Liver (tissue), 9 donors: ENCODE results near the gene SLC9A3. TPM values are rescaled to one million over a fixed set of nuclear protein-coding genes. Genes with fewer than 3 reads are reported as not detected.

Experiments used
- DNase-seq: peaks from one replicate; pipeline ENCODE4 v3.0.0-alpha.2; 2017; ENCODE audit warnings: low spot score
- H3K27ac ChIP-seq, 2 donors: one replicate each; pipeline ENCODE4 v1.7.0; 2013; ENCODE audit warnings: inconsistent platforms in 2 of 2, low read length in 2 of 2, control low read depth in 1 of 2, low read depth in 1 of 2, mild to moderate bottlenecking in 1 of 2
- H3K27me3 ChIP-seq, 4 donors: one replicate each; pipeline versions ENCODE4 v1.6.1 to v1.7.0; 2013; ENCODE audit warnings: low read length in 3 of 4, inconsistent platforms in 1 of 4, mild to moderate bottlenecking in 1 of 4, moderate library complexity in 1 of 4; ENCODE audit not compliant: control insufficient read depth in 4 of 4, insufficient read depth in 4 of 4
- H3K36me3 ChIP-seq, 4 donors: one replicate each; pipeline versions ENCODE4 v1.6.1 to v1.7.0; 2013; ENCODE audit warnings: low read length in 3 of 4, mild to moderate bottlenecking in 3 of 4, low read depth in 1 of 4, moderate library complexity in 1 of 4; ENCODE audit not compliant: control insufficient read depth in 4 of 4, insufficient read depth in 3 of 4
- H3K4me1 ChIP-seq, 4 donors: one replicate each; pipeline versions ENCODE4 v1.6.1 to v1.7.0; 2013; ENCODE audit warnings: low read length in 3 of 4, mild to moderate bottlenecking in 3 of 4, moderate library complexity in 1 of 4; ENCODE audit not compliant: control insufficient read depth in 4 of 4, insufficient read depth in 4 of 4
- H3K4me3 ChIP-seq, 3 donors: one replicate each; pipeline versions ENCODE4 v1.6.1 to v1.7.0; 2013; ENCODE audit warnings: low read length in 3 of 3, control low read depth in 1 of 3, low read depth in 1 of 3, mild to moderate bottlenecking in 1 of 3
- H3K9ac ChIP-seq, 2 donors: one replicate each; pipeline ENCODE4 v1.7.0; 2013; ENCODE audit warnings: low read length in 2 of 2, mild to moderate bottlenecking in 2 of 2, moderate library complexity in 2 of 2, control low read depth in 1 of 2, low read depth in 1 of 2
- H3K9me3 ChIP-seq, 4 donors: one replicate each; pipeline versions ENCODE4 v1.6.1 to v1.7.0; 2013; ENCODE audit warnings: low read length in 3 of 4; ENCODE audit not compliant: control insufficient read depth in 4 of 4
- ATF3 ChIP-seq: IDR thresholded peaks from 2 replicates; pipeline ENCODE4 v1.6.1; 2016; ENCODE audit warnings: antibody characterized with exemption
- CTCF ChIP-seq: fragments of 150-350 bp; IDR thresholded peaks from 2 replicates; pipeline ENCODE4 v1.5.1; 2017; ENCODE audit warnings: improper control_type of control experiment, low read depth, low read length; ENCODE audit not compliant: missing input control
- EGR1 ChIP-seq, 2 donors: IDR thresholded peaks; 2 replicates each; pipeline ENCODE4 v1.6.1; 2016 to 2018; ENCODE audit warnings: antibody characterized with exemption in 2 of 2, low read depth in 2 of 2
- FOXA1 ChIP-seq: IDR thresholded peaks from 2 replicates; pipeline ENCODE4 v1.6.1; 2016; ENCODE audit warnings: antibody characterized with exemption
- FOXA2 ChIP-seq: IDR thresholded peaks from 2 replicates; pipeline ENCODE4 v1.6.1; 2016; ENCODE audit warnings: antibody characterized with exemption
- GABPA ChIP-seq, 2 donors: IDR thresholded peaks in 1 of 2; conservative IDR thresholded peaks in 1 of 2; 2 replicates each; pipeline ENCODE4 v1.6.1; 2016; ENCODE audit warnings: antibody characterized with exemption in 2 of 2, mild to moderate bottlenecking in 1 of 2, moderate library complexity in 1 of 2
- HNF4A ChIP-seq, 2 donors: conservative IDR thresholded peaks; 2 replicates each; pipeline ENCODE4 v1.6.1; 2016; ENCODE audit warnings: antibody characterized with exemption in 2 of 2, mild to moderate bottlenecking in 2 of 2
- HNF4G ChIP-seq: IDR thresholded peaks from 2 replicates; pipeline ENCODE4 v1.6.1; 2016; ENCODE audit warnings: antibody characterized with exemption
- JUND ChIP-seq, 2 donors: IDR thresholded peaks; 2 replicates each; pipeline ENCODE4 v1.6.1; 2016; ENCODE audit warnings: antibody characterized with exemption in 2 of 2
- NR2F2 ChIP-seq: IDR thresholded peaks from 2 replicates; pipeline ENCODE4 v1.6.1; 2016; ENCODE audit warnings: antibody characterized with exemption
- RAD21 ChIP-seq, 2 donors: IDR thresholded peaks; 2 replicates each; pipeline ENCODE4 v1.6.1; 2016; ENCODE audit warnings: antibody characterized with exemption in 2 of 2, mild to moderate bottlenecking in 2 of 2
- REST ChIP-seq: IDR thresholded peaks from 2 replicates; pipeline ENCODE4 v1.6.1; 2016; ENCODE audit warnings: antibody characterized with exemption, mild to moderate bottlenecking
- RXRA ChIP-seq, 2 donors: IDR thresholded peaks; 2 replicates each; pipeline ENCODE4 v1.6.1; 2017 to 2018; ENCODE audit warnings: antibody characterized with exemption in 2 of 2, mild to moderate bottlenecking in 1 of 2
- SP1 ChIP-seq: IDR thresholded peaks from 2 replicates; pipeline ENCODE4 v1.6.1; 2018; ENCODE audit warnings: antibody characterized with exemption, mild to moderate bottlenecking
- TAF1 ChIP-seq: conservative IDR thresholded peaks from 2 replicates; pipeline ENCODE4 v1.6.1; 2016; ENCODE audit warnings: antibody characterized with exemption, mild to moderate bottlenecking
- YY1 ChIP-seq: IDR thresholded peaks from 2 replicates; pipeline ENCODE4 v1.6.1; 2016; ENCODE audit warnings: antibody characterized with exemption, mild to moderate bottlenecking
- WGBS: extraction: QIAGEN DNeasy Blood & Tissue Kit; methylation state at CpG from one replicate; pipeline ENCODE4 v1.1.7; 2013; 5-methylcytosine and 5-hydroxymethylcytosine counted together
- polyA plus RNA-seq, 2 donors: library from polyadenylated mRNA; stranded (reverse) in 1 of 2; unstranded in 1 of 2; fragments of 200-250 nt in 1 of 2; fragments of >200 nt in 1 of 2; fragmentation: Nextera tagmentation in 1 of 2; extraction: Ambion mirVana in 1 of 2; gene quantifications; one replicate each; pipeline versions ENCODE4 v1.2.1 to v1.2.3, GENCODE V29; 2013 to 2015
- total RNA-seq, 2 donors: library from RNA; depleted of rRNA; stranded (reverse); fragments of >200 nt; gene quantifications; one replicate each; pipeline ENCODE4 v1.2.3, GENCODE V29; 2014
- TF ChIP-seq, protein P1 (sequence below): IDR thresholded peaks from 2 replicates; pipeline ENCODE4 v1.6.1; 2016; ENCODE audit warnings: antibody characterized with exemption
- TF ChIP-seq, protein P2 (sequence below): IDR thresholded peaks from 2 replicates; pipeline ENCODE4 v1.6.1; 2016; ENCODE audit warnings: antibody characterized with exemption
- donor health status: healthy.
- donor health status: healthy.
- donor health status: healthy.
- donor health status: healthy.
- donor health status: healthy.

SLC9A3 gene
- total and polyA plus RNA-seq, 4 donors = 0.31 to 1.0 (median 0.67) TPM

DNA sequence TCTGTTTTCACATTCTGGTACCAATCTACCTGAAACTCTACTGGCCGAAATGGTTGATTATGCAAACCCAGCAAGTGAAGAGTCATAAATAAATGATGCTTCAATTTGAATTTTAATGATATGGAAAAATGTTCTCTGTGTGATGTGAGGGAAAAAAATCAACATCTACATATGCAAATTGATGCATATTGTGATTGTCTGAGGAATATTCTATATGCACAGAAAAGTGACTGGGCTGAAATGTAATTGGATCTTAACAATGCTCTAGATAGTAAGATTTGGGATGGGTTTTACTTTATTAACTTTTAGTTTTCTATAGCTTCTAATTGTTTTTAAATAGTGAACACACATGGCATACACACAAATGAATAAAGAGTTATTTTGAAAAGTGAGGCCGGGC is 25.0 kb upstream of the SLC9A3 start:
- Histone ChIP-seq H3K9ac (no peak overlapping the region), H3K4me3 (no peak overlapping the region), H3K27me3 (peaks cover 0 to 3% (median 0%) of the 10 kb centered on the region in 4 donors), H3K9me3 (no peaks in the 10 kb centered on the region), H3K36me3 (no peaks in the 10 kb centered on the region), H3K27ac (no peak overlapping the region), H3K4me1 (no peaks in the 10 kb centered on the region)
- no peak for DNase-seq
- WGBS = 84% methylated on average over 2 of the region's 2 CpGs
- TF ChIP-seq RAD21 (IDR thresholded peaks at IDR 0.05) (no peak), TAF1 (no peak), REST (no peak), ATF3 (no peak), SP1 (no peak), HNF4G (no peak), HNF4A (conservative IDR thresholded peaks at IDR 0.05) (no peak), RXRA (IDR thresholded peaks at IDR 0.05) (no peak), EGR1 (IDR thresholded peaks at IDR 0.05; ENCODE audit: low read depth in 2 of 2) (no peak), JUND (IDR thresholded peaks at IDR 0.05) (no peak), FOXA1 (no peak), GABPA (IDR thresholded peaks at IDR 0.05 in 1 of 2, conservative IDR thresholded peaks at IDR 0.05 in 1 of 2) (no peak), CTCF (no peak), YY1 (no peak), NR2F2 (no peak), FOXA2 (no peak)
- TF ChIP-seq, protein P1, sequence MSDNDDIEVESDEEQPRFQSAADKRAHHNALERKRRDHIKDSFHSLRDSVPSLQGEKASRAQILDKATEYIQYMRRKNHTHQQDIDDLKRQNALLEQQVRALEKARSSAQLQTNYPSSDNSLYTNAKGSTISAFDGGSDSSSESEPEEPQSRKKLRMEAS = no peak
- TF ChIP-seq, protein P2, sequence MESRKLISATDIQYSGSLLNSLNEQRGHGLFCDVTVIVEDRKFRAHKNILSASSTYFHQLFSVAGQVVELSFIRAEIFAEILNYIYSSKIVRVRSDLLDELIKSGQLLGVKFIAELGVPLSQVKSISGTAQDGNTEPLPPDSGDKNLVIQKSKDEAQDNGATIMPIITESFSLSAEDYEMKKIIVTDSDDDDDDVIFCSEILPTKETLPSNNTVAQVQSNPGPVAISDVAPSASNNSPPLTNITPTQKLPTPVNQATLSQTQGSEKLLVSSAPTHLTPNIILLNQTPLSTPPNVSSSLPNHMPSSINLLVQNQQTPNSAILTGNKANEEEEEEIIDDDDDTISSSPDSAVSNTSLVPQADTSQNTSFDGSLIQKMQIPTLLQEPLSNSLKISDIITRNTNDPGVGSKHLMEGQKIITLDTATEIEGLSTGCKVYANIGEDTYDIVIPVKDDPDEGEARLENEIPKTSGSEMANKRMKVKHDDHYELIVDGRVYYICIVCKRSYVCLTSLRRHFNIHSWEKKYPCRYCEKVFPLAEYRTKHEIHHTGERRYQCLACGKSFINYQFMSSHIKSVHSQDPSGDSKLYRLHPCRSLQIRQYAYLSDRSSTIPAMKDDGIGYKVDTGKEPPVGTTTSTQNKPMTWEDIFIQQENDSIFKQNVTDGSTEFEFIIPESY = no peak
